ENCODE data around the gene CRB3.
"Not testable (repeated sequence)": the region's sequence is repeated elsewhere in the genome, so short reads cannot be mapped to it uniquely, and the experiment has no call there.

The CRB3 gene

GRCh38 chr19:6499052-6499790, 35.1 kb downstream of the CRB3 start:
- H3K4me3 ChIP-seq (ENCODE audit: control insufficient read depth, low read depth, low read length): no peak overlapping the region
- DNase-seq (ENCODE audit: low read depth): no peak
- TF ChIP-seq CTCF (IDR thresholded peaks at IDR 0.05; ENCODE audit: control insufficient read depth, insufficient read depth, low read depth, low read length, missing control alignments): no peak

- no peak for DNase-seq (ENCODE audit: low read depth)
- no peak for TF ChIP-seq CTCF (IDR thresholded peaks at IDR 0.05; ENCODE audit: control insufficient read depth, insufficient read depth, low read depth, low read length, missing control alignments)
- H3K4me3 ChIP-seq (ENCODE audit: control insufficient read depth, low read depth, low read length): no peak overlapping the region
Observed at GRCh38 chr19:6500837-6501739, 37.0 kb downstream of the CRB3 start.

- H3K4me3 ChIP-seq (ENCODE audit: control insufficient read depth, low read depth, low read length): no peak within 1 kb of the TSS
- no peak for DNase-seq (ENCODE audit: low read depth)
- TF ChIP-seq CTCF (IDR thresholded peaks at IDR 0.05; ENCODE audit: control insufficient read depth, insufficient read depth, low read depth, low read length, missing control alignments): no peak
Observed at GRCh38 chr19:6501740-6502648, 37.9 kb downstream of the CRB3 start, which contains the start of gene TUBB4A. Gene TUBB4A, minus strand, starts transcription at chr19:6502309. Its CDS starts 97 bp downstream, at chr19:6502212.

- TF ChIP-seq CTCF (IDR thresholded peaks at IDR 0.05; ENCODE audit: control insufficient read depth, insufficient read depth, low read depth, low read length, missing control alignments): no peak
- H3K4me3 ChIP-seq (ENCODE audit: control insufficient read depth, low read depth, low read length): no peak overlapping the region
- DNase-seq (ENCODE audit: low read depth): no peak
Observed at GRCh38 chr19:6503407-6504201, 39.5 kb downstream of the CRB3 start.

- DNase-seq (ENCODE audit: low read depth); H3K4me3 ChIP-seq (ENCODE audit: control insufficient read depth, low read depth, low read length): not testable (repeated sequence)
Observed at GRCh38 chr19:6508028-6508771, 44.1 kb downstream of the CRB3 start.
